HG03469 (cell line): ENCODE results near the gene ARL4C.

Source experiments
- ATAC-seq: cut with Tn5 transposase; IDR thresholded peaks from one replicate; pipeline ENCODE4 v1.9.1; 2021; ENCODE audit warnings: mild to moderate bottlenecking, moderate library complexity, moderate number of reproducible peaks; ENCODE audit not compliant: unreplicated experiment

The ARL4C gene

DNA sequence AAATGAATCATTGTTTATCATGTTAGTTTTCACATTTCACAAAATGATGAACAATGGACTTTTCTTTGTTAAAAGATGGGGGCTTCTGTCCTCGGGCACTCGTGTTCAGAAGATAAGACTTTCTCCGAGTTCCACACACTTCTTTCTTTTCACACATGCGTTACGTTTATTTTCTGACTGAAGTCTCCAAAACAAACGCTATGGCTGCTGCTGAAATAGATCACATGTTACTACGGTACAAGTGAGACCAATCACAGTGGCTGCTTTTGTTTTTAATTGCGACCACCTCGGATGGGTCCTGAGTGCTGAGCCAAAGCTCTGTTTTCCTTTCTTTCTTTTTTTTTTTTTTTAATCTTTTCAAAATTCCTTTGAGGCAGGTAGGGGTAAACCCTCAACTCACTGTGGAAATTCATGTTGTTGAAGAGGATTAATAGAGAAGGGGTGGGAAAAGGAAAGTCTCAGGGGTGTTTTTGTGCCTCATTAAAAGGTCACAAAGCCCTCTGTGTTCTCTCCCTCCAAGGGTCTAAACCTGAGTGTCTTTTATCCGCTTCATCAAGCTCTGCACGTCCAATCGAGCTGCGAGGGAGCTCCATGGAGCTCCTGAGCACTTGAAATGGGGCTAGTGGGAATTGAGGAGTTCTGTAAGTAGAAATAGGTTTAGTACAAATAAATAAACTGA lies 48.2 kb downstream of the ARL4C start:
- ATAC-seq = no peak

DNA sequence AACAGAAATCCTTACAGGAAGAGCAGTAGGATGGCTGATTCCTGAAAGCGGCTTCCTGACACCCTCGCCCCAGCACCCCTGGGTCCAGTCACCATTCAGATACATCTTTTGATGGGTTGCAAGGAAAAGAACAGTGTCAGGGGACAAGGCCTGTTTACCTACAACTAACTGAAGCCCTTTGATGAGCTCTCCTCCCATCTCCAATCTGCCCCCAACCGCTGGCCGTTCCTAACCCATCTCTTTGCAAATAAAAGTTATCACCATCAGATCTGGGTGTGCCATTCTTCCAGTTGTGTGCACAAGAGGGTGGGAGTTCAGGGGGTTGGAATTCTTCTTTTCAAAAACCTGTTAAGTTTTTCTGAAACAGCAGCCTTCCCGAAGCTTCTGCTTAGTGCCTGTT lies 48.9 kb downstream of the ARL4C start:
- no peak for ATAC-seq

DNA sequence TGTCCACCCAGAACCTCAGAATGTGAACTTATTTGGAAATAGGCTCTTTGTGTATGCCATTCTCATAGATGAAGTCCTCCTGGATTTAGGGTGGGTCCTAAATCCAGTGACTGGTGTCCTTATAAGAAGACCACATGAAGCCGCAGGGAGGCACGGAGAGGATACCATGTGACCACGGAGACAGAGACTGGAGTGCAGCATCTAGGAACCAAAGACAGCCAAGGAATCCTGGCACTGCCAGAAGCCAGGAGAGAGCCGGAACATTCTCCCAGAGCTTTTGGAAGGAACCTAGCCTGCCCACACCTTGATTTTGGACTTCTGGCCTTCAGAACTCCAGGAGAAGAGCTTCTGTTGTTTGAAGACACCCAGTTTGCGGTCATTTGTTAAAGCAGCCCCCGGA lies 49.7 kb downstream of the ARL4C start:
- ATAC-seq = no peak

DNA sequence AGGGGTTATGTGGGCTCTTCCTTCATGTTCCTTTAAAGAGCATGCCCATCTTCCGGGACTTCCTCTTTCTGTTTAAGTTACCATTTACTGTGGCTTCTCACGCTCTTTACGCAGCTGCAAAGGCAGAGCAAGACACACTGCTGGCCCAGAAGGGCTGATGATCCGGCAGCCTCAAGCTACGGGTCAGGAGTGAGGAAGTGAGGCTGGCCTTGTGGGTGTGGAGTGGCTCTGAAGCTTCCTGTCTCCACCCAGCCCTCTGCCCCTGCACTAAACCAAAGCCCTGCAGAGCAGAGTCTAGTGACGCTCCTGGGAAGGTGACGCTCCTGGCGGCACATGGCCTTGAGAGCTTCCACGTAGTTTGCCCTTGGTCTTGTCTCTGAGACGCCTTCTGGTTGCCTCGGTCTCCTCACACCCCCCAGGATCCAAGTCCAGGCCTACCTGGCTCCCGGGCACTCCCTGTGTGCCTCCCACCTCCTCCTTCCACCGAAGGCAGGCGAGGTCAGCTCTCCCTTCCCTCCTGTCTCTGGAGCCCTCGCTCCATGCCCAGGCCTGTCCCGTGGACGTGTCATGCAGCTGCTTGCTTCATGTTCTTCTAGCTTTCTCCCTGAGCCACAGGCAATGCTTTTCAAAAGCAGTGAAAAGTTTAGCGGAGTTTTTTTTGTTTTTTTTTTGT lies 50.3 kb downstream of the ARL4C start:
- ATAC-seq = peak; percentile 76

DNA sequence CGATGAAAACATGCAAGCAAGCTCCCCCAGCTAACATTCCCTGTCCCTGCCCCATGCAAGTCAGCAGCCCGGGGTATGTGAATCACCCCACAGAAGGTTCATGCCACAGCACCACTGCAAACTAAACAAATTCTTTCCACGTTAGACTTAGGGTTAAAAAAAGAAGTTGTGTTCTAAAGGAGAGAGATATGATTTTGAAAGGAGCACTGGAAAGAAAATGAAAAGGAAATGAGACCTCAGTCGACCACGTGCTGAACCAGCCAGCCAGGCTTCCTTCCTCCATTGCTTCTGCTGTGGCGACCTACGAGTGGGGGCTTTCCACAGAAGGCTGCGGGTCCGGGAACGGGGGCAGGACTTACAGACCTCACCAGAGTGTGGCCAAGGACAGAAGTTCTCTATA lies 52.0 kb downstream of the ARL4C start:
- no peak for ATAC-seq

DNA sequence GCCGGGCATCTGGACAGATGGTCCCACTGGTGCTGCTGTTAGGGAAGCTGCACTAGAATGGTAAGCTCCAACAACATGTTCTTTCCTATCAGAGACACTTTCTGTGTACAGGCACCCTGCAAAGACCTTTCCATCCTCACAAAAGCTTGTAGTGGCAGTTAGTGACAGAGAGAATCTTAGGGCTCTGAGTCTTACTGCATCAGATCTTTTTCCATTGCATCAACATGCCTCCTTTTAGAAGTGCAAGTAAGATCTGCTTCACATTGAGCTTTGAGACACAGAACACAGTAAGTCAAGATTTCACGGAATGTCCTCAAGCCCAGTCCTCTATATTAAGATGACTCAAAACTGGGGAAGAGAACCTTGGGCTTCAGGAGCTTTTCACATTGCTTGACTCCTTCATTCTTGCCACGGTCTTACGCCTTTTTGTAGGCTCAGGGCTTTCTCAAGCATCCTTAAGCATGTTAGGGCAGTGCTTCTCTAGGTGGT lies 52.6 kb downstream of the ARL4C start:
- ATAC-seq = no peak
